HG03064 (cell line): ENCODE results near the gene PWP2.
"Not testable (repeated sequence)": the region's sequence is repeated elsewhere in the genome, so short reads cannot be mapped to it uniquely, and the experiment has no call there.

ENCODE experiments used
- ATAC-seq: cut with Tn5 transposase; IDR thresholded peaks from one replicate; pipeline ENCODE4 v1.9.1; 2021; ENCODE audit warnings: low read depth; ENCODE audit not compliant: unreplicated experiment

Gene PWP2

DNA sequence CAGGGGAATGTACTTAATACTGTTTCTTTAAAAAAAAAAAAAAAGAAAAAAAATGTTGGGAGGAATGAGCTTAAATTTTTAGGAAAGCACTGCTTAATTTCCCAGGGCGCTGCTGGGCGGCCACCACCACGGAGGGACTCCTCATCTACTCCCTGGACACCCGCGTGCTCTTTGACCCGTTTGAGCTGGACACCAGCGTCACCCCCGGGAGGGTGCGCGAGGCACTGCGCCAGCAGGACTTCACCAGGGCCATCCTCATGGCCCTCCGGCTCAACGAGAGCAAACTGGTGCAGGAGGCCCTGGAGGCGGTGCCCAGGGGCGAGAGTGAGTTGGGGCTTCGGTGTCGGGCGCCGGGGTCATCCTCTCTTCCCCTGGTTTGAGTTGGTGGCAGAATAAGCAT lies 20.6 kb downstream of the PWP2 start:
- ATAC-seq, result not testable (repeated sequence)

- ATAC-seq, result not testable (repeated sequence)
Observed at GRCh38 chr21:44133715-44134057, 26.5 kb downstream of the PWP2 start.

DNA sequence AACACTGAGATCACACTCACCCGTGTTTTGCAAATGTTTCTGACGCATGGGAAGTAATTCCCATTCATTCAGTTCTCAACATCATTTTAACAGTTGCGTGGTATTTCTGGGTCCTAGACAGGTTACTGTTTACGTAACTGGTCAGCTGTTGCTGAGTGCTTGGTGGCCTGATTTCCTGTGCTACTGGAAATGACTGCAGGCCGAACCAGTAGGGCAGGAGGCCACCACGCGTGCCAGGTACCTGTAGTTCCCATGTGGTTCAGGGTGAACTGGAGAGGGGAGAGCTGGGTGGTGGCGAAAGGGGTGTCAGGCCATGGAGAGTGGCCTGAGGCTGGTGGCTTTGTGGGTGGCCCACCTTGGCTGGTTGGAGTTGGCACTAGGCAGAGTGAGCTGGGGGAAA lies 27.5 kb downstream of the PWP2 start:
- ATAC-seq, result not testable (repeated sequence)

DNA sequence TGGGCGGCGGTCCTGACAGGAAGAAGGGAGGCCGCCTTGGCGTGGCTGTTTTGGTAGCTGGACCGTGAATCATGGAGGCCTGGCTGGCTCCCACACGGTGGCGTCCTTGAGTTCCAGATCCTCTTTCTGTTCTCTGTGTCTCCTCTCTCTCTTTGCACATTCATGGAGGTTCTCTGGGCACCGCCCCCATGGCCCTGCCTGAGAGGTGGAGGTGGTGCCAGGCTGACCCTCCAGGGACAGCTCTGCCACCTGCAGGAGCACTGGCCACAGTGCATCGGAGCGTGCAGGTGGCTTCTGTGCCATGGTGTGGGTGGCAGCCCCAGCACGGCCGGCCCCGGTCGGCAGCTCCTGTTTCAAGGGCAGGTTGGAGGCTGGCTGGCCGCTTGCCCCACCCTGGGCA lies 30.8 kb downstream of the PWP2 start:
- ATAC-seq, result not testable (repeated sequence)

- not testable (repeated sequence) for ATAC-seq
Observed at GRCh38 chr21:44139787-44140551, 32.8 kb downstream of the PWP2 start.

DNA sequence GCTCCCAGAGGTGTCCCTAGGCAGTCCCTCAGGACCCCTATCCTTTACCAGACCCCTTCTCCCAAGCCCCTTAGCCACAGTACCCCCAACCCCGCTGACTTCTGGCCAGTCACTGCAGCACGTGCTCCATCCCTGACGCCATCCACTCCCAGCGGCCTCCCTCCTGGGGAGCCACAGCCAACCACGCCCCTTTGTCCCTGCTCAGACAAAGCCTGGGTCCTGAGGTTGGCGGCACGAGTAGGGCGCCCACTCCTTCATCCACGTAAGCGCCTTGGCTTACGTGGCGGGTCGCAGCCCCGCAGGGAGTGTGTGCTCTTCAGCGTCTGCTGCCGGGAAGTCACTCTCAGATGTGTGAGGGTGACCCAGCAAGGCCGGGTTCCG lies 33.3 kb downstream of the PWP2 start:
- ATAC-seq, result not testable (repeated sequence)

- not testable (repeated sequence) for ATAC-seq
Observed at GRCh38 chr21:44142470-44142869, 35.3 kb downstream of the PWP2 start.

- not testable (repeated sequence) for ATAC-seq
Observed at GRCh38 chr21:44143380-44143779, 36.2 kb downstream of the PWP2 start.

DNA sequence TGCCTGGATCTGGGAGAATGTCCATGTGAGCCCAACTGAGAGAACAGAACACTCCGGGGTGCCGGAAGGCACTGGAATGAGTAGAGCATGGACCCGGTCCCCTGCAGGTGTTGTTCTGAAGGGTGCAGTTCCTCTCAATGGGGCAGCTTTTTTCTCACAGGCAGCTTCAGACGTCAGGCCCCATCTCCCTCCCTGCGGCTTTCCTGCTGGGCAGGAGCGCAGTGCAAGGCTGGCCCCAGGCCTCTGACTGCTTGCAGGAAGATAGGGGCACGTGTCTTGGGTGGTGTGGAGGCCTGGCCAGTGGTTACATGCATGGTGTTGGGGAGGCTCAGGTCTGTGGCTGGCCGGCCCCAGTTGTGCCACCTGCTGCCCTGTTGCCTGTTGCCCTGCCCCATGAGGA lies 36.8 kb downstream of the PWP2 start:
- not testable (repeated sequence) for ATAC-seq

DNA sequence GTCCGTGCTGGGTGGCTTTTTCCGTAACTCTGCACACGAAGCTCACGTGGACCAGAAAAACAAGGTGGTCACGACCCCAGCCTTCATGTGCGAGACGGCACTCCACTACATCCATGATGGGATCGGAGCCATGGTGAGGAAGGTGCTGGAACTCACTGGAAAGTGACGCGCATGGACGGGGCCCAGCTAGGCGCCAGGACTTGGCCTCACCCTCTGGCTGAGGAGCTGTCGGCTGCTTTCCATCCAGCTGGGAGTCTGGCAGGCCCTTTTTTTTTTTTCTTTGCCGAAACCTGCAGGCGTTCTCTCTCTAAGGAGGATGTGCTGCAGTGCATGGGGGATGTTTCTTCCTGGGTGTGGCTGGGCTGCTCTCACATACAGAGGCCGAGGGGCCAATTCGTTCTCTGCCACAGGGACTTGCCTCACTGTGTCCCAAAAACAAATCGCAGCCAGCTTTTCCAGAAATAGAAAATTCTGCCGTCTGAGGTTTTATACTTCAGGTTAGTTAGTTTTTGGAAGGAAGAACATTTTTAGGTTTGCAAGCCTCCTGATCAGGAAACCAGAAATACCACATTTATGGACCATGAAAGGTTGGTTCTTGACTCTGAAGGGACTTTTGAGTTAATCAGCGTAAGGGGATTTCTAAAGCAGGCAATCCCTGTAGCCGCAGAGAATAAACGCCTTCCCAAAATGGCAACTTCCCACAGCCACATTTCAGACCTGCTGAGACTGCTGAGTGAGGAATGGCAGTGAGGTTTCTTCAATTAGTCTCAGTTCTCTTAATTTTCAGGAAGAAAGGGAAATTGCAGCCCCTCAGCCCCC lies 37.8 kb downstream of the PWP2 start:
- ATAC-seq, result not testable (repeated sequence)

- ATAC-seq, result not testable (repeated sequence)
Observed at GRCh38 chr21:44145616-44146015, 38.4 kb downstream of the PWP2 start.

- ATAC-seq, result not testable (repeated sequence)
Observed at GRCh38 chr21:44147108-44147507, 39.9 kb downstream of the PWP2 start.

DNA sequence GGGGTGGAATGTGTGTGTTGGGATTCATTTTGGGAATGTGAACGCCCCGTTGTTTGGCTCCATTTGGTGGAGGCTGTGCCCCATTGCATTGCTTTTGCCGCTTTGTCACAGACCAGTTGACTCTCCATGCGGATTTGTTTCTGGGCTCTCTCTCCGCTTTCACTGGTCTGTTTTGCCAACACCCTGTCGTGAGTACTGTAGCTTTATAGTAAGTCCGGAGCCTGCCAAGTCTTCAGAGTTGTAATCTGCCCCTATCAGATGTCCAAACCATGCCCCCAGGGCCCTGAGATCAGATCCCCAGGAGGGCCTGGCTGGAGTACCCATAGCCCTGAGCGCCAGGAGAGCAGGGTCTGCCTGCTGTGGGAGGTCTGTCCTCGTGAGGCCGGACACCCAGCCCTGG lies 43.1 kb downstream of the PWP2 start:
- ATAC-seq, result not testable (repeated sequence)

- not testable (repeated sequence) for ATAC-seq
Observed at GRCh38 chr21:44153214-44153888, 46.2 kb downstream of the PWP2 start.

GRCh38 chr21:44153889-44154228 lies 46.7 kb downstream of the PWP2 start:
- not testable (repeated sequence) for ATAC-seq

DNA sequence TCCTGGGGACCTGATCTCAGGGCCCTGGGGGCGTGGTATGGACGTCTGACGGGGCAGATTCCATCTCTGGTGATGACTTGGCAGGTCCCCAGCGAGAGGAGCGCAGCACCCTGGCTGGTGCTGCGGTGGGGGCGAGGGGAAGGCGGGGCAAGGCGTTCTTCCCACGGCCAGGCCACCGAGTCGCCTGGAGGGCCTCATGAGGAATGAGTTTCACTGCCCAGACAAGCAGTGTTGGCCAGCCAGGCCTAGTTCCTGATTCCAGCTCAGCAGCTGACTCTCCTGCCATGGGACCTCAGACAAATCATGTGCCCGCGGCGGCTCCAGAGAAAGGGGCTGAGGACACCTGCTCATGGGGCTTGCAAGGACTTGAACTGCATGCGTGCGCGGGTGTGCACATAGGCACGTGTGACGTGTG lies 47.6 kb downstream of the PWP2 start:
- ATAC-seq, result not testable (repeated sequence)

GRCh38 chr21:44155231-44155993 lies 48.2 kb downstream of the PWP2 start:
- ATAC-seq, result not testable (repeated sequence)

DNA sequence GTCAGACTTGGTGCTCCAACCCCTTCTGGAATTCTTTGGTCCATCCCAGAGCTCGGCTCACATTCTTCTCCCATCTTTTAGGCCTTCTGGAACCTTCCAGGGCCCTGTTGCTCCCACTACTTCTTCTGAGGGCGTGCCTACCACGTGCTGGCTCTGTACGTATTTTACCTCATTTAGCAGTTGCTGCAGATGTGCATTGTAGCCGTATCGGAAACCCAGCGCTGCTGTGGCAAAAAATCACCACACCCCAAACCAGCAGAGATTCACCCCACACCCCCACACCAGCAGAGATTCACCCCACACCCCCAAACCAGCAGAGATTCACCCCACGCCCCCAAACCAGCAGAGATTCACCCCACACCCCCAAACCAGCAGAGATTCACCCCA lies 48.8 kb downstream of the PWP2 start:
- not testable (repeated sequence) for ATAC-seq

GRCh38 chr21:44157439-44158081 lies 50.4 kb downstream of the PWP2 start:
- ATAC-seq, result not testable (repeated sequence)

GRCh38 chr21:44158082-44158468 lies 50.9 kb downstream of the PWP2 start:
- ATAC-seq, result not testable (repeated sequence)
